ENCODE measurements around the gene AGPAT1.
"Not testable (repeated sequence)": the region's sequence is repeated elsewhere in the genome, so short reads cannot be mapped to it uniquely, and the experiment has no call there.

AGPAT1 gene

DNA sequence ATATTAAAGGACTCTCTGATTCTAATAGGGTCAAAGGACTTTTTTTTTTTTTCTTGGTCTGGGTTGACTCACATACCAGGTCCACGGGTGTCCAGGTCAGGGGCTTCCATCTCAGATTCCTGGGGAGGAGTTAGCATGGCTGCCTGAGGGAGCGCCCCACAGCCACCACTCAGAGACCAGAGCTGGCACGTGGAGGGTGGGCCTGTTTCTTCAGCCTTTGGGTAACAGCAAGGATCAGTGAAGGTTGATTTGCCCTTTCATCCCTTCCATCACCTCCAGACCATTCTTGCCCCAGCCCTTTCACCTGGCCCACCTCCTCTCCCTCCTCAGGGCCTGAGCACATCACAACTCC lies 22.4 kb upstream of the AGPAT1 start:
- no peak for DNase-seq

DNA sequence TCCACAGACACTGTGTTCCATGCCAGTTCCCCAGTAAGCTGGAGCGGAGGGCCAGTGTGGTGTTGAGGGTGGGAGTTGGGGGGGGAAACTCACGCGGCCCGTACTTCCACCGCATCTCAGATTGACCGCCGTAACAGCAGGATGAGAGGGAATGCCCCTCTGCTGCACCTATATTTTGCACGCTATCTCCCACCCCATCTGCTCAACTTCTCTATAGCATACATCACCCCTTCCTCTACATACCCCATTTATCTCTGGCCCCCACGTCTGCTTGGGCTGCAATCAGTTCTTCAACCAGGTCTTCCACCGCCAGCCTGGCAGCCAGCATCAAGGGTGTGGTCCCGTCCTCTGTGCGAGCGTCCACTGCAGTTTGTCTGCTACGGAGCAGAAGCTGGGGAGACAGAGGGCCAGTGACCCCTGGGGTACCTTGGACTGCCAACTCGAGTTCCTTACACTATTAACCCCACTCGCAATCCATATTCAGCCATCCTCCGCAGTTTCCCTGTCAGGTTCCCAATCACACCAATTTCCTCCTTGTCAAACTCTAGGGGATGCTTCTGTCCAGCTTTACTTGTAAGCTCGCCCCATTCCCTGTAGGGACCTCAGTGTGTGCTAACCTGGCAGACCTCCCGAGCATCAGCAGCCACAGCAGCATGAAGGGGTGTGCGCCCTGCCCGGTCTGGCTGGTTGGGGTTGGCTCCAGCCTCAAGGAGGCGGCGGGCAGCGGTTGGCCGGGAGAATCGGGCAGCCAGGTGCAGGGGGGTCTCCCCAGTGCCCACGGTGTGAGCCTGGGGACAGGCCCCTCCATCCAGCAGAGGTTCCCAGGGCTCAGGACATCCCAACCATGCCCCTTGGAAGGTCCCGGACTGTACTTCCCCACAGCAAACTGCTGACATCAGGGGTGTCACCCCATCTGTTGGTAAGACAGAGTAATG lies 21.1 kb upstream of the AGPAT1 start:
- DNase-seq: no peak

DNA sequence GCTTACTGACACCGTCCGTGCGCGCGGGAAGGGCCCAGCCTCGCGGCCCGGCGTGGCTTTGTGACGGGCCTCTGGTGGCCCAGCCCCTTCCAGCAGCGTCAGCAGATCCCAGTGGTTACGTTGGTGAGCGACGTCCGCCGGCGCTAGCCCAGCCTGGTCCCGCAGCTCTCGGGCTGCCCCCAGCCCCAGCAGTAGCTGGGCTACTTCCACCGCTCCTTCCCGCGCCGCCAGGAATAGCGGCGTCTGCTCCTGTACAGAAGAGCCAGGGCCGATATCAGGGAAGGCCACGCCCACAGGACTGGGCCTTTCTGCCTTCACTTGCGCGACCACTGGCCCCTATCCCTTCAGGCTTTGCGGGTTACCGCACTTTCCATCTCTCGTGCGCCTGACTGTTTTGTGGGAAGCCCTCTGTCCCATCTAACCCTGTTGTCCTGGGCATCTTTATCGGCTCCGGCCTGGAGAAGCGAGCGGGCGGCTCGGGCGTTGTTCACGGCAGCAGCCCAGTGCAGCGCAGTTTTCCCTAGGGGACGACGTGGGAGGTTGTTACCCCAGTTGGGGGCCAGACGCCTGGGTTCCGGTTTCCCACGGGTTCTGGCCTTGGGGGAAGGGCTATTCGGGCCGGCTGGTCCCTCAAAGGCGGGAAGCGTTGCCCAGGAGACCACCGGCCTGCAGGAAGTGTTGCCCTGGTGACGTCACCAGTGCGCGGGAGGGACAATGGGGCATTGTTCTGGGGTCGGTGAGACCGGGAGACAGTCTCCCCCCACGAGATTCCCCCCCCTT lies 20.2 kb upstream of the AGPAT1 start:
- peak; percentile 38 for DNase-seq

DNA sequence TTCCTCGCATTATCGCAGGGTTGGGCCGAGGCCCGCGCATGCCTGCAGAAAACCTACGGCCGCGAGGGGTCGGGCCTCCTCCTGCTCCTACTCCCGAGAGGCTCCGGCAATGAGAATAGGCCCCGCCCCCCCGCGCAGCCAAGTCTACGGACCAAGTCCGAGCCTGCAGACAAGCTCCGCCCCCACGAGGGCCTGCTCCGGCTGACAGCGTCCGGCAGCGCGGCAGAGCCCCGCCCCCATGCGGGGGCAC lies 19.7 kb upstream of the AGPAT1 start:
- DNase-seq: peak; percentile 100

DNA sequence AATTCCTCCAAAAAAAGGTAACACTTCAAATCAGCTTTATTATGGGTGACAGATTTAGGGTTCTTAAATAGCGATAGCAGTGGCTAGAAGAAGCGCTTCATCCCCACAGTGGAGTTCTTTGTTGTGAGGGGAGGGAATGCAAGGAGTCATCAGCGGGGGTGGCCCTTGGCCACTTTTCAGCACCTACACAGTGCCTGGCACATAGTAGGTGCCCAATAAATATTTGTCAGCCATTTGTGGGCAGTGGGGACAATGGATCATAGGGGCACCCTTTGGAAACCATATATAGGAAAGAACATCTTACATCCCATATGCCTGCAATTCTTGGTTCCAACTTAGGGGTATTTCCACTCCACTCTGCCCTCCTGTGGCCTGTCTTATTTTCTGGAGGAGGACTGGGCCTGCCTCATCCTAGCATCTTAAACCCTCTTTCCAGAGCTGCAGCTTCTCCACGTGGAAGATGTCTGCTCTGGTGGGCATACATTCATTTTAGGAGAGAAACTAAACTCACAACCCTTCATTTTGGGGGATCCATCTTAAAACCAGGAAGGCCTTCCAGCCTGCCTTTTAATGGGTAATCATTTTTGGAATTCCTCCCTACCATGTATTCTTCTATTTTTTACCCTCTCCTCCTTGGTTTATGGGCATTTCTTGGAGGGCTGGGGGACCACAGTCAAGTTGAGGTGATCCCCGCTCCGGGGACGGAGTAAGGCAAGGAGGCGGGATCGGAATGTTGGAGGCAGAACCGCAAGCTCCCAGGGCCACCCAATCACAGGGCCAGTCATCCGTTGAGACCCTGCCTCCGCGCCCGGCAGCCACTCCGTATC lies 19.2 kb upstream of the AGPAT1 start:
- peak; percentile 48 for DNase-seq

DNA sequence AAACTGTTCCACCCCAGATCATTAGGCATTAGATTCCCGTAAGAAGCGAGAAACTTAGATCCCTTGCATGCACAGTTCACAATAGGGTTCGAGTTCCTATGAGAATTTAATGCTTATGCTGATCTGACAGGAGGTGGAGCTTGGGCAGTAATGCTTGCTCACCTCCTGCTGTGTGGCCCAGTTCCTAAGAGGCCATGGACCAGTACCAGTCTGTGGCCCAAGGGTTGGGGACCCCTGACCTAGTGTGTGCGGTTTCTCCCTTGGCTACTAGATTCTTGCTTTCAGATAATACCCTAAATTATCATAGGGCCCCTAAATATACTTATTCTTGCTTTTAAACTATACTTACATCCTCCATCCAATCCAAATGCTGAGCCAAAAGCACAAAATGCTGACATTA lies 18.5 kb upstream of the AGPAT1 start:
- DNase-seq: no peak

DNA sequence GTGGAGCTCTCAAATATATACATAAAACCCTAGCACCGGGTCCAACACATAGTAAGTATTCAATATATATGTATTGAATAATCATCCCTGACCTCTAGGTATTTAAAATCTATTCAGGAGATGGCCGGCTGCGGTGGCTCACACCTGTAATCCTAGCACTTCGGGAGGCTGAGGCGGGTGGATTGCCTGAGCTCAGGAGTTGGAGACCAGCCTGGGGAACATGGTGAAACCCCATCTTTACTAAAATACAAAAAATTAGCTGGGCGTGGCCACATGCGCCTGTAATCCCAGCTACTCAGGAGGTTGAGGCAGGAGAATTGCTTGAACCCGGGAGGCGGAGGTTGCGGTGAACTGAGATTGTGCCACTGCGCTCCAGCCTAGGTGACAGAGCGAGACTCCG lies 17.2 kb upstream of the AGPAT1 start:
- not testable (repeated sequence) for DNase-seq

DNA sequence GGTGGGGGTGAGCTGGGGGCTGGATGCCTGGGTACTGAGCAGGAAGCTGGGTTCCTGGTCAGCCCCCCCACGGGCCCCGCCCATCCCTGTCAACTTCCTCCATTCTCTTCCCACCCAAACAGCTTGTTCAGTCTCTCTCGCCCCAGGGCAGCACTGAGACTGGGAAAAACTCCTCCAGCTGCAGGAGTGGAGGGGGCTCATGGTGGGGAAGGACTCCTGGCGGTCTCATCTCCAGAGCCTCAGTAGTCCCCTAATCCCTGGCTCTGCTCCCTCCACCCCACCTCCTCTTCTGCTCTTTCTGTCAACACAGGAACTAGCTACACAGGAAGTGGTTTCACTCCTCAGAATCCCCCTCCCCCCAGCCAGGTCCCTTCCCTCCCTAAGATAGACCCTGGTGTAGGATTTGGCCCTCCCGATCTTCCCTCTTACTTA lies 16.7 kb upstream of the AGPAT1 start, which contains the start of gene GPSM3:
Gene GPSM3, minus strand, starts transcription at position 36 of the 432 bp plus-strand sequence. CDS start 130 bp downstream, outside the sequence.
- peak; percentile 56 for DNase-seq

DNA sequence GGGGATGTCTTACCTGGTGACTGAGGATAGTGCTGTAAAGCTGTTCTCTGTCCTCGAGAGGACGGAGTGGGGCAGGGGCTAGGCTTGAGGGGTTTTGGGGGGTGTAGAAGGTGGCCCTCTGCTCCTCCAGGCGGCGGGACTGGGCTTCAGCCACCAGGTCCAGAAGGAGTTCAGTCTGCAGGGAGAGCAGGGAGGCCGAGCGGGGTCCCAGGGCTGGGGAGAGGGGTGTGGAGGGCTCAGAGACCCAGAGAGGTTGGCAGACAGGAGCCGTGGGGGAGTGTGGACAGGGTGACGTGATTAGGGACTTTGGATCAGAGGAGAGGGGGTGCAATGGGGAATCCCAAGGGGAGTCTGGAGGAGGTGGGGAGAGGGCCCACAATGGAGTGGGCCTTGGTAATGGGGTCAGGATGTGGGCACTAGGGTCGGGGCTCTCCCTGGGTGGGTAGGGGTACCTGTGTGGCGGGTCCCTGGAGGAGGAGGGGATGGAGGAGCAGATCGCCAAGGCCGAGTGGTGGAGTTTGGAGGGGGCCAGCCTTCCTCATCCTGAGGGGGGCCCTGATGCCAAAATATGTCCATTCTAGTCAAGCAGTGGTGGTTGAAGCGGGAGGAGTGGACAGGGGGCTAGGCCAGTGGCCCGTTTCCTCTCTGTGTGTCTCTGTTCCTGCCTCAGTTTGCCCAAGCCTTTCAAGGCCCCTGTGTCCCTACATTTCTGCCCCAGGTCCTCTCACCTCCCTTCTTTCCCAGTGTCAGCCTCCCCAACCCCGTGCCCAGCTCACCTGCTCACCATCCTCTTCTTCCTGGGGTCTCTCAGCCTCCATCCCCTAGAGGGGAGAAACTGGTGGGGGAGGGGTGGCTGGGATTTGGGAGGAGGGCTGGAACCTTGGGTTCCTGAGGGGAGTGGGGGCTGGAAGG lies 16.1 kb upstream of the AGPAT1 start:
- peak; percentile 24 for DNase-seq

DNA sequence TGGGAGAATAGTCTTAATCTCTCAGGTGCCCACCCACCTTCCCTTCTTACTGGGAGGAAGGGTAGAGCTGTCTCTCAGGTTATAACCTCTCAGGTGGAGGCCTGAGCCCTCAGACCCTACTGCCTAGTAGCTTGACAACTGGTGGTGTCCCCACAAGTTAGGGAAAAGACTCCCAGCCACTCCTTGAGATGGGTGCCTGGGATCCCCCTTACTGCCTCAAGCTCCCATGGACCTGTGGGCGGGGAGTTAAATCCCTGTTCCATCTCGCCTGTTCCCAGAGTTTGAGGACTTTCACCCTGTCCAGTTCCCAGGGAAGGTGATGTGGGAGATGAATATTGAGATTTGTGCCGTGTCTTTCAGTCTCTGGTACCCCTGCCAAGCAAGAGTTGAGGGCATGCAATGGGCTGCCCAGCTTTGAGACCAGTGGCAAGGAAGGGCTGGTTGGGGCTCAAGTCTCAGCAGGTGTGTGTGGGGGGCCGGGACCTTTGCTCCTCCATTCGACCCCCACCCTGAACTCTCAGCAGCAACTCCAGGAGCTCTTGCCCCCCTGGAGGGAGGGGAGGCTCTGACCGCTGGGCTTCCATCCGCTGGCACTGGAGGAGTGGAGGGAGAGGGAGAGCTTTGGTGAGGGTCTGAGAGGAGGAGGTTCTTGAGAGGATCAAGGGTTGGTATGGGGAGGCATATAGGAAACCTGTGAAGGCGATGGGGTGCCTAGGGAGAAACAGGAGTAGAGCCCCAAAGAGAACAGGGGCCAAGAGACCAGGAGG lies 15.2 kb upstream of the AGPAT1 start:
- no peak for DNase-seq

DNA sequence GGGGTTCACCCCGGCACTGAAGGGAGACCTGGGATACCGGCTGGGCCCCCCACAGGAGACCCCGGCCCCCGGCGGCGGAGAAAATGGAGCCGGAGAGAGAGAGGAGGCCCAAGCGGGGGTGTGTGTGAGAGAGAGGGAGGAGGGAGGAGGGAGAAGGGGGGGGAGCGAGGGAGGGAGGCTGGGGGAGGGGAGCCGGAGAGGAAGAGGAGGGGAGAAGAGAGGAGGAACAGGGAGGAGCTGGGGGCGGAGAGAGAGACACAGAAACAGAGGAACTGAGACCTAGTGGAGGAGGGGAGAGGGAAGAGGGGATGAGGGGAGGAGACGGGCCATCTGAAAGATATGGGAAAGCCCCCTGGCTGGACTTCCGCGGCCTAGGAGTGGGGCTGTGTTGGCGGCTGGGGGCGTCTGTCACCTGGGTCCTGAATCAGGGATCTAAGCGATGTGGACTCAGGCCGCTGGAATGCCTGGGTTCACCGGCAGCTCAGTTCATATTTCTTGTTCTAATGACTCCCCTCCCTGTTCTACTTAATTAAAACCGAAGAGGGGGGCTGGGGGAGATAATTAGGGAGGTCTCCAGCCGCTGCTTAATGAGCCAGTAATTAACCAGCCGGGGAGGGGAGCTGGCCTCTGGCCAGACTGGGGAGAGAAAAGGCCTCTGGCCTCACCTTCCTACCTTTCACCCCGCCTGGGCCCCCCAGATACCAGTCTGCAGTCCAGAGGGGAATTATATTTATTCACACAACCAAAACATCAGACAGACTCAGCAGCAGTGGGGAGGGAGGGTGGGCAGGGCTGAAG lies 14.4 kb upstream of the AGPAT1 start, which contains the start of gene PBX2:
Gene PBX2, minus strand, starts transcription at position 149 of the 798 bp plus-strand sequence. CDS start 287 bp downstream, outside the sequence.
- DNase-seq: peak; percentile 91

DNA sequence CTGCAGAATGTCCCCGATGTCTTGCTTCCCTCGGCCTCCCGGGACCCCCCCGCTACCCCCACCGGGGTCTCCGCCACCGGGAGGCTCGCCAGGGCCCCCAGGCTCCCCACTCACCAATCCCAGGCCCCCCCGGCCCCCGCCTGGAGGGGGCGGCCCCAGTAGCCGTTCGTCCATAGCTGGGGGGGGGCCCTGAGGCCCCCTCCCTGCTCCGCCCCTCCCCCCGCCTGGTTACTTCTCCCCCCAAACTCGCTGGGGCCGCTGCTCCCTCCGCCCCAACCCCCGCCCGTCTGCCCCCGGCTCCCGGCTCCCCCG lies 13.8 kb upstream of the AGPAT1 start:
- DNase-seq: no peak

DNA sequence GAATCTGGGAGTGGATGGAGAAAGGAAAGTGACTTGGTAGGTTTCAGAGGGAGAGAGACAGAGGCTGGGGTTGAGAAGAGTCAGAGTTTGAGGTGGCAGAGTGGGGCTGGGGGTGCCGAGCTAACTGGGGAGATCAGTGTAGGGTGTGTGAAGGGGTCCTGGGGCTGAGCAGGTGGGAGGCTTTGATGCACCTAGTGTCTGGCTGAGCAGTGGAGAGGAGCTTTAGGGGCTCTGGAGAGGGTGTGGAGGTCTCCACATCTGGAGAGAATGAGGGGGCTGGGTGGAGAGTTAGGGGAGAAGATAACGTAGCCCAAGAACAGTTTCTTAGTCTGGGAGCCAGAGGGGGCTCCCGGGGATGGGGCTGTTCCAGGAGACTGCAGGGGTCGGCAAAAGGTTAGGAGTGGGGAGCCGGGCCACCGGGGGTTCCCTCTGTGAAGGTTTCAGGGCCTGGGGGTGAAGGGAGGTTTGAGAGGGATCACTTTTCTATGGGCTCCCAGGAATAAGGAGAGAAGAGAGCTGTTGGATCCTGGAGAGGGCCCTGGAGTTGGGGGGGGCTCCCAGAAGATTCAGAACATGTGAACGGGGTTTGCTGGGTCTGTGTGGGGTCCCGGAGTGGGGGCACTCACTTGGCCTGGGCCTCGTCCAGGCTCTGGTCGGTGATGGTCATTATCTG lies 13.3 kb upstream of the AGPAT1 start:
- no peak for DNase-seq

DNA sequence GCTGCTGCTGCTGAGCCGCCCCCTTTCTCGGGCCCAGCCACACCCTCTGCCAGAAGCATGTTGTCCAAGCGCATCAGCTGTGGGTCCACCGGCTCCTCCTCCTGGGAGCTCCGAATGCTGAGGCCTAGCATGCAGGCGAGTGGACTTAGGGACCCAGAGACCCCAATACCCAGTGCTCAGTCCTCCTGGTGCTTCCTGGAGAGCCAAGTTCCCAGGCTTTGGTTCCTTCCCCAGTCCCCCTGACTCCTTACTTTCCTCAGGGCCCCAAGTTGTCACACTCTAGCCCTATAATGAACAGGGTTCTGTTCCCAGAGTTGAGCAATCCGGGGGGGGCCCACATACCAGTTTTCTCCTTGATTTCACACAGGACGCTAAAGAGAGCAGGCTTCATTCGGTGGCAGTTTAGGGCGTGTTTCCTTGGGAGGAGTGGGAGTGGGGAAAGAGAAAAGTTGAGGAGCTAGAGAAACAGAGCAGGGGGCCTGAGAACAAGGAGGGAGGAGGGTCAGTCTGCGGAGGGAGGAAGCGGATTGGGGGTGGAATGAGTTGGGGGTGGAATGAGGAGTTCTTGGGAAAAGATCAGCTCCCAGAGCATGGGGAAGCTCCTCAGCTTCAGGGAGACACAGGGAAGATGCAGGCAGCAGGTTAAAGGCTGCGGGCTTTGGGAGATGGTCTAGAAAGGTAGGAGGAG lies 12.6 kb upstream of the AGPAT1 start:
- no peak for DNase-seq

DNA sequence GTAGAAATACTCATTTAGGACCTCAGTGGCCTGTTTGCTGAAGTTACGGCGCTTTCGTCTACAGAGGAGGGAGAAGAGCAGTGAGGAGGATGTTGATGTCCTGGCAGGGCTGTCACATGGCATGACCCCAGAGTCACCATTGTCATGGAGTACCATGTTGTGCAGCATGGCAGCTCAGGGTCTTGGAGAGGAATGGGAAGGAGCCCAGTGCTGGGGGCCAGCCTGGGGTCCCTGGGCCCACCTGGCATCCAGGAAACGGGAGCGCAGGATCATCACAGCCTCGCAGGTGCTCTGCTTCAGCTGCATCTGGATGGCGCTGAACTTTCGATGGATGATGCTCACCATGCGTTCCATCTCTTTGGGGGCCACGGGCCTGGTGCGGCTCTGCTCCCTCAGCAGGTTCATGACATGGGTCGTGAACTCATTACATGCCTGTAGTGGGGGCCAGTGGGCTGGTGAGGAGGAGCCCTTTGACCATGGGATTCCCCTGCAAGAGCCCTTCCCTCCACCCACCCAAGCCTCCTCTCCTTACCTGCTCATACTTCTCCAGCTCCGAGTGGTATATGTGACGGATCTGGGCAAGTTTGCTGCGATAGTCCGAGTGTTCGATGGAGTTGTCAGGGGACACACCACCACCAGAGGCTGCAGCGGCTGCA lies 12.0 kb upstream of the AGPAT1 start:
- not testable (repeated sequence) for DNase-seq

DNA sequence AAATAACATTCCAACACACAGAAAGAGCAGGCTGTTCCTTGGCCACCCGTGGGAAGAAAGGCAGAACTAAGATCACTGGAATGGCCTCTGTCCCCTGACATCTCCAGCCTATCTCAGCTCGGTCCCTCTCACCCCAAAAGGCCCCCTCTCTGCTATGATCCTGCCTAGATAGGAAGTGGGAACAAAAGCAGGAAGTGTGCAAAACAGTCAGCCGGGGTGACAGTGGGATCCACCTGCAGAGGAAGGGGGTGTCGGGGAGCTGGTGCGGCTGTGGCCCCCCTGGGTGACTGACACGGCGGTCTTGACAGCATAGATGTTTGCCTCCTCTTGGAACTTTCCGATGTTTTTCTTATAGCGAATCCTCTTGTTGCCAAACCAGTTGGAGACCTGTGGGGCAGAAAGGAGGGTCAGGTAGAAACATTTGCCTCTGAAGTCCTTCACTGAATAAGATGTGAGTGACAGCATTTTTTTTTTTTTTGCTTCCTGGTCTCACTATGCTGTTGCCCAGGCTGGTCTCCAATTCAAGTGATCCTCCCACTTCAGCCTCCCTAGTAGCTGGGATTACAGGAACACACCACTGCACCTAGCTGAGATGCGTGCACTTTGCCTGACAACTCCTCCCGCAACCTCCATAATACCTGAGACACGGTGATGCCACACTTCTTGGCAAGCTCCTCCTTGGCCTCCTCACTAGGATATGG lies 11.3 kb upstream of the AGPAT1 start:
- DNase-seq: no peak

DNA sequence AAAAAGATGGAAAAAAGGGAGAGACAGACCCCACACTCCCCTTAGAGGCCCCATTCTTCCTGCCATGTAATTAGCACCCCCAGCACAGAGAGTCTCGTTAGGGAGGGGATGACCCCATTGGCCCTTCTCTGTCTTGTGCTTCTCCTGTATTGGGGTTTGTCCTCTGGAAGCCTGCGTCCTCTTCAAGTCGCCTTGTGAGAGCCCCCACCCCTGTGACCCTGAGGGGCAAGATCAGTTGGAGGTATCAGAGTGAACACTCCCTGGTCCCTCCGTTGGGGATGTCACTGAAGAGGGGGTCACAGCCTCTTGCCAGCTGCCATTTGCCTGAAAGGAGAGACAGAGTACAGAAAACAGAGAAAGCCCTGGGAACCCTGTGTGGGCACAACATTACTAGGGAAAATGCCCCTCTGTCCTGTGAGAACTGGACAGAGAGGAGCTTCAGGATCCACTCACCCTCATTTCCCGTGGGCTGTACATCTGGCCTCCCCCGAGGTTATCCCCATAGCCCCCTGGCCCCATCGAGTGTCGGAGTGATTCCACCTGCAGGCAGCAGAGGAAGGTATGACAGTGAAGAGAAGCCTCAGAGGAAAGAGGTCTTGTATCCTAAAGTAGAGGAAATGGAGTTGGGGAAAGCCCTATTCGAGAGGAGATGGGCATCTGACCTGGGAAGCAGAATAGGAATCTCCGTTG lies 10.4 kb upstream of the AGPAT1 start:
- not testable (repeated sequence) for DNase-seq
